GM18526 (cell line): Measurements from ENCODE around the gene SMIM30.

Source experiments
- POLR2A ChIP-seq: IDR thresholded peaks from 3 replicates; pipeline ENCODE4 v1.6.1; 2011; ENCODE audit not compliant: insufficient read length; ENCODE audit errors: extremely low read depth

The SMIM30 gene

GRCh38 chr7:113122744-113123143 lies 4.4 kb upstream of the SMIM30 start:
- TF ChIP-seq POLR2A: no peak

DNA sequence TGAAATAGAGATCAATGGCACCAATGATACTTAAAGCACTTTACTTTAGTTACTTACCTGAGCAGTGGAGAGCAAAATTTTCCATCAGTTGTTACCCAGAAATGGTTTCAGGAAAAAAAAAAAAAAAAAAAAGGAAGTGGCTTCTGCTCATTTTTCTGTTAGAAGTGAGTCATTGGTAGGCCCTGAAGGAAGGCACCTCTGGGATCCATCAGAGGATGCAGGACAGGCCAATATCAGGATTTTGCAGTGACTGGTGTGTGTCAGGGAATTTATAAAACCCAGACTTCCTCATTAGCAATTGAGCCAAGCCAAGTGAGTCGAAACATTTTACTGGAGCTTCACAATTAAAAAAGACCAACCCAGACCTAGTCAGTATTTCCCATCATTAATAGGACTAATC lies 2.3 kb upstream of the SMIM30 start:
- TF ChIP-seq POLR2A: no peak

GRCh38 chr7:113119429-113119828 lies 1.1 kb upstream of the SMIM30 start:
- no peak for TF ChIP-seq POLR2A

DNA sequence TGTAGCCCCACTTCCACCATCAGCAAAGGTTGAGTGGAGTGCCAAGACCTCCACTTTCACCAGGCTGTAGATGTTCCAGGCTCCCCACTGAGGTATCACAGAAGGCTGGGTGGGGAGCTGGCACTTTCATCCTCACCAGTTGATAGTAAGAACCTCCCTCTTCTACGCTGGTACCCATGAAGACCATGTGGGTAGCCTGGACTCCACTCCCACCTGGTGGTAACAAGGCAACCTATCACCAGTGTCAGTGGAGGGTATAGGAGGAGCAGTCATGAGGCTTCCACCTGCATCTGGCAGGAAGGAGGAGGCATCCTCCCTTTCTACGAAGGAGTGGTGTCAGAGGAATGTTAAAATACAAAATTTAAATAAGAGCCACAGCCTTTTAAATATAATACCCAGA lies 4.4 kb downstream of the SMIM30 start:
- TF ChIP-seq POLR2A: no peak

DNA sequence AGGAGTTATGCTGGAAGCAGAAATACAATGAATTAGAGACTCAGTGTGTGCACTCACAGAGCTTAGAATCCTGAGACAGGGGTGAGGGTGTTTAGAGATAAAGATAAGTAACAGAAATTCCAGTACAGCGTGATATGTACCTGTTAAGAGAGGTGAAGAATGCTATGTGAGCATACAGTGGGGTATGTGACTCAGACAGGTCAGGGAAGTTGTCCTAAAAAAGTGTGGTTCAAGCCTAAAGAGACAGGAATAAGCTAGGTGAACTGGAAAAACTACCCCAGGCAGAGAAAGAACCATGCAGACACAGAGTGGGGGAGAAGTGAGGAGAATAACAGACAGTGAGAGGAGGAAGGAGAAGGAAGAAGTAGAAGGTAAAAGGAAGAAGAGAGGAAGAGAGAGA lies 8.6 kb downstream of the SMIM30 start:
- no peak for TF ChIP-seq POLR2A

- TF ChIP-seq POLR2A: no peak
These were observed 18.2 kb downstream of the SMIM30 start for GRCh38 chr7:113100121-113100603.

GRCh38 chr7:113099284-113099919 lies 19.0 kb downstream of the SMIM30 start:
- no peak for TF ChIP-seq POLR2A

DNA sequence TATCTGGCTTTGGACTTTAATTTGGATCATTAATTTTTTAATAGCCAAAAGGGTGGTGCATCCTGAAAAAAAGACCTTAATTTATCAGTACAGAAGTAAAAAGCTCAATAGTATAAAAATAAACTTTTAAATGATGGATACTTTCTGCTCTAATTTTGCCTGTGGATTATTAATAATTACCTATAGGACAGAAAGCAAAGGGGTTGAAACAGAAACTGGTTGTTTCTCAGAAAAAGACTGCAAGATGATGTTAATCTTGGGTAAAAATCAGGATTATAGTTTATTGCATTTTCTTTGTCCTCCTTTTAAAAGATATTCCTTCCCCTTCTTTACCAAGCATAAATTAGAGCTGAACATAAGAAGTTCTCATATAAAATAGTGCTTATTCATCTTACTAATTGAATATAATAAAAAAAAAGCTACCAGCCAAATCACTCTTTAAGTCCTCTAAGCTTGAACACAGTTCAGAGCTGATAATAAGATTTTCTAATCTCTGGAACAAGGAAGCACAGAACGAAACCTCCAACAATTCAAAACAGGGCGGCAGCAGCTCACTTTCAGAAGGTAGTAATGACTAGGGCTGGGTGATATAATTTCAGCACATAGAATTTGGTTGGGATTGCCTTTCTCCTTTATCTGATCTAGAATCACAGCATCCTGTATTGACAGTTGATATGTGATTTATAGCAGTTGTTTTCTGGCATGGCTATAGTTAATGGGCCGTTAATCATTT lies 23.7 kb downstream of the SMIM30 start:
- TF ChIP-seq POLR2A: no peak

GRCh38 chr7:113093561-113093960 lies 24.8 kb downstream of the SMIM30 start:
- TF ChIP-seq POLR2A: no peak

GRCh38 chr7:113092762-113093161 lies 25.6 kb downstream of the SMIM30 start:
- no peak for TF ChIP-seq POLR2A

DNA sequence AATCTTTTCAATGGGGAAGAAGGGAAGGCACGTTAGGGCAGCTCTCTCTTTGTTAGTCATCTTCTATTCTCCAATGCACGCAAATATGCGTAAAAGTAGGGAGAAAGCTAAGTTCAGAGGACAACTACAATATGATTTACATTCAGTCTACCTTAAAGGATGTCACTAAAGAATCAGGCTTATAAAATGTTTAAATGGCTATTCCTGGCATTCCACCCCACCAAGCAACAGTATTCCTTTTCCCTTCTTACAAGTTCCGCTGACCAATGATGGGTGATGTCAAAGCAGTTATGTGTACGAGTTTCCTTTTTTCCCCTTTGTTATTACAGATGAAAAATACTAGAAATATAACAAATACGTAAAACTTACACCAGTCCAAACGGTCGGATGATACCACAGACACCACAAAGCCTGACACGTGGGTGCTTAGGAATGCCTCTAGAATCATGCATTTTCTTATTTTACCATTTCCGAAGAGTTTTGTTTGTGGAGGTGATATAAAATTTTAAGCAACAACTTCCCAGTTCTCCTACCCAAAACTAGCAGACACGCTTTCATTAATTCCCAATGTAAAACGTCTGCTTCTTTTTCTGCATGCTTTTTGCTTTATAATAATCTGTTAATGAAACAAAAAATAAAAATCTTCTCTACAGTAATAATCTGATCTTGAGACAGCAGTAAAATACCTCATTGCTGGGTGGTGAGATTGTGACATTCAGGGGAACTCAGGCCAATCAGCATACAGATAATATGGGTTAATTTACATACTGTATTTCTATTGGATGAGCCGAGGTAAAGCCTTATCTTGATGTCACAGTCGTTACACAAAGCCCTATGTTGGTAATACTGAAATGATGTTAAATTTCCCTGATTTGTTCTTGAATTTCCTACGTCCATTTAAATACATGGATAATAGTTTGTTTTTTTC lies 31.0 kb downstream of the SMIM30 start:
- no peak for TF ChIP-seq POLR2A

- TF ChIP-seq POLR2A: no peak
These were observed 31.9 kb downstream of the SMIM30 start, which contains the start of gene GPR85 for GRCh38 chr7:113086431-113086888. TSS of gene GPR85 (minus strand) at chr7:113086827. CDS start at chr7:113084721, 2,106 bp downstream.

DNA sequence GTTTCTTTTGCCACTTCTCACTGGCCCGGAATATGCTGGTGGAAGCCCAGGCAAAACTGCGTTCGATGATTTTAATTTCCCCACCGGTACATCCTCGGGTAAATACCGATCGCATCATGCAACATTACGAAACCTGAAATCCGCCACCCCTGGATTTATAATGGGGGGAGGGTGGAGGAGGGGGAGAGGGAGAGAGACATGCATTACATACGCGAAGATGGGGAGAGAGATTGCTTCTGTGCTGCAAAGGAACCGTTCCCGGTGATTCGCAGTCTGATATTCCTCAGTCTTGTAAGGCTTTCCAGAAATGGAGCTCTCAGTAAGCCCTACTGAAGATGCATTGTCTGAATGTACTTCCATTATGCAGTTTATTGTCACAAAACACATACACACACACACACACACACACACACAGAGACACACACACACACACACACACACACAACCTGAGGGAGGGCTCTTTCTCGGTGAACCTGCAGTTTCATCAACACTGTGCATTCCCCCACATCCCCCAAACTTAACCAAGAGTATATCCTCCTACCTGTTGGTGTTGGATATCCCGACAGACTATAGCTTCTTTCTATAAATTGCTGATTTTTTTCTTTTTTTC lies 32.5 kb downstream of the SMIM30 start:
- TF ChIP-seq POLR2A: no peak

DNA sequence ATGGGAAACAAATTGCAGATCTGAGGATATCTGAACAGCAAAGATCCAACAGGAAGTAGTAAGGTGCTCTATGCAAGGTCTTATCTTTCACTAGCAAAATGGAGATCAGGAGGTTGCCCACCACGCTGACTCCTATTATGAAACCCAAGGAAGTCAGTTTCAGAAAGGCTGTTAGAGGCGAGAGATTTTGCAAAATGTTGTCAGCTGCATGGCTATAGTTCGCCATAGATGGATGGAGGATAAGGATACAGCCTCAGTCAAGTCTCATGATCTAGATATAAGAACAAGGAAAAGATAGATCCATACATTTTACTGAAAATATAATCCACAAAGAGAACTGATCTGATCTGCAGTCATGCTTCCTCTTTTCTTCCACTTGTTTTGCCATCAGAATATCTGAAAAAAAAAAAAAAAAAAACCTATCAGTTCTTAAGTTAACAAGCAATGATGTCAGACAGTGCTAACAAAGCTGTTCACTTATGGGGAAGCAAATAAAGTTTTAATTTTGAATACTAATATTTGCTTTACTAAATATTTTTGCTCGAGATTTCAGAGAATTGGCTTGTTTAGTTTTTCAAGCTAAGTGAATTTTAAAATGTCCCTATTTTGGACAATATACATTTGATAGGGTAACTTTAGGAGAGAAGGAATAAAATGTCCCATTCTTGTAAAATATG lies 33.7 kb downstream of the SMIM30 start:
- TF ChIP-seq POLR2A: no peak
